OCI-LY3 (cell line): ENCODE data around the gene OR2AT4.
A peak's percentile ranks its signal among the peaks of the same experiment; 100 is the strongest.

Experiments
- H2AFZ ChIP-seq: fragments of 200-600, 300-600 bp; shearing (Covaris generic); 2 replicates; pipeline ENCODE4 v1.6.0; 2014; ENCODE audit warnings: antibody characterized with exemption, low read depth, low read length
- H3K27ac ChIP-seq: fragments of 200-600, 300-600 bp; sonication (generic); 2 replicates; pipeline ENCODE4 v1.5.1; 2014; ENCODE audit warnings: mild to moderate bottlenecking, low read length, moderate library complexity, mixed read lengths
- H3K27me3 ChIP-seq: fragments of 200-600, 300-600 bp; sonication (generic); 2 replicates; pipeline ENCODE4 v1.6.1; 2014; ENCODE audit warnings: low read depth, low read length, mixed read lengths
- H3K36me3 ChIP-seq: fragments of 200-600, 300-600 bp; sonication (generic); replicated peaks from 2 replicates; pipeline ENCODE3; 2014; ENCODE audit warnings: low read depth, low read length, mixed read lengths
- H3K4me1 ChIP-seq: fragments of 300-600, 200-600 bp; sonication (generic); 2 replicates; pipeline ENCODE4 v1.6.1; 2014; ENCODE audit warnings: low read length, mixed read lengths
- H3K4me2 ChIP-seq: fragments of 200-600, 300-600 bp; sonication (generic); 2 replicates; pipeline ENCODE4 v1.6.1; 2014; ENCODE audit warnings: low read length, mixed read lengths
- H3K4me3 ChIP-seq: fragments of 300-600, 200-600 bp; sonication (generic); 2 replicates; pipeline ENCODE4 v1.5.1; 2014; ENCODE audit warnings: antibody characterized with exemption, mild to moderate bottlenecking, low read length, moderate library complexity
- H3K79me2 ChIP-seq: fragments of 300-600, 200-600 bp; shearing (Covaris generic); 2 replicates; pipeline ENCODE4 v1.6.1; 2014; ENCODE audit warnings: mild to moderate bottlenecking, low read length, mixed read lengths
- H3K9ac ChIP-seq: fragments of 300-600, 200-600 bp; shearing (Covaris generic); 2 replicates; pipeline ENCODE4 v1.6.0; 2014; ENCODE audit warnings: mild to moderate bottlenecking, low read length, moderate library complexity
- H3K9me3 ChIP-seq: fragments of 200-600, 300-600 bp; shearing (Covaris generic); 2 replicates; pipeline ENCODE4 v1.6.1; 2014; ENCODE audit warnings: low read length, mixed read lengths; ENCODE audit not compliant: insufficient read depth
- H4K20me1 ChIP-seq: fragments of 200-600, 300-600 bp; sonication (generic); 2 replicates; pipeline ENCODE4 v1.6.1; 2016; ENCODE audit warnings: low read length, mixed read lengths; ENCODE audit not compliant: insufficient read depth
- CTCF ChIP-seq: fragments of 200-600, 300-600 bp; sonication (generic); IDR thresholded peaks from 2 replicates; pipeline ENCODE4 v1.5.1; 2014; ENCODE audit warnings: antibody characterized with exemption, low read length, low read depth
- EZH2phosphoT487 ChIP-seq: fragments of 200-600 bp; shearing (Covaris generic); IDR thresholded peaks from 2 replicates; pipeline ENCODE4 v1.6.1; 2018; ENCODE audit warnings: antibody characterized with exemption, mixed run types, low read depth

The OR2AT4 gene

GRCh38 chr11:75143420-75143731, 46.7 kb upstream of the OR2AT4 start:
- peak overlapping the region; percentile 89 for H3K27ac ChIP-seq
- no peaks in the 10 kb centered on the region for H3K9me3 ChIP-seq
- H3K4me3 ChIP-seq = peak overlapping the region; percentile 50
- H3K4me1 ChIP-seq = peaks cover 57% of the 10 kb centered on the region
- peak overlapping the region; percentile 69 for H3K4me2 ChIP-seq
- no peaks in the 10 kb centered on the region for H3K79me2 ChIP-seq
- H4K20me1 ChIP-seq = no peaks in the 10 kb centered on the region
- peak overlapping the region; percentile 50; the same call in 1 of the 2 replicates for H3K9ac ChIP-seq
- H3K27me3 ChIP-seq = no peaks in the 10 kb centered on the region
- H2AFZ ChIP-seq = peak overlapping the region; percentile 19; the same call in 1 of the 2 replicates
- no peaks in the 10 kb centered on the region for H3K36me3 ChIP-seq
- TF ChIP-seq EZH2phosphoT487 = no peak

- no peaks in the 10 kb centered on the region for H3K9me3 ChIP-seq
- TF ChIP-seq EZH2phosphoT487 (no peak), CTCF (0 out of 2 replicates have a peak, but pooled peaks have one; percentile 3)
- peak overlapping the region; percentile 50; the same call in 1 of the 2 replicates for H3K9ac ChIP-seq
- peaks cover 53% of the 10 kb centered on the region for H3K4me1 ChIP-seq
- H3K27ac ChIP-seq = peak overlapping the region; percentile 89
- no peaks in the 10 kb centered on the region for H3K27me3 ChIP-seq
- no peaks in the 10 kb centered on the region for H4K20me1 ChIP-seq
- no peaks in the 10 kb centered on the region for H3K36me3 ChIP-seq
- peak overlapping the region; percentile 19; the same call in 1 of the 2 replicates for H2AFZ ChIP-seq
- no peaks in the 10 kb centered on the region for H3K79me2 ChIP-seq
- peak overlapping the region; percentile 69 for H3K4me2 ChIP-seq
- H3K4me3 ChIP-seq = peak overlapping the region; percentile 50
Observed at GRCh38 chr11:75142714-75143419, 46.2 kb upstream of the OR2AT4 start.

- H4K20me1 ChIP-seq = no peaks in the 10 kb centered on the region
- H3K4me3 ChIP-seq = peak overlapping the region; percentile 50; the same call in 1 of the 2 replicates
- H3K27ac ChIP-seq = peak overlapping the region; percentile 31
- H3K9me3 ChIP-seq = no peaks in the 10 kb centered on the region
- peaks cover 48% of the 10 kb centered on the region for H3K4me1 ChIP-seq
- H3K79me2 ChIP-seq = no peaks in the 10 kb centered on the region
- H3K27me3 ChIP-seq = no peaks in the 10 kb centered on the region
- TF ChIP-seq CTCF (no peak), EZH2phosphoT487 (no peak)
- no peaks in the 10 kb centered on the region for H3K36me3 ChIP-seq
- H2AFZ ChIP-seq = no peak overlapping the region
- peak overlapping the region; percentile 73 for H3K4me2 ChIP-seq
- peak overlapping the region; percentile 1; the same call in 1 of the 2 replicates for H3K9ac ChIP-seq
Observed at GRCh38 chr11:75141166-75141565, 44.5 kb upstream of the OR2AT4 start.

- Histone ChIP-seq H3K9ac (peak overlapping the region; percentile 1; the same call in 1 of the 2 replicates), H2AFZ (no peak overlapping the region), H3K9me3 (no peaks in the 10 kb centered on the region), H3K27ac (peak overlapping the region; percentile 31), H3K4me3 (peak overlapping the region; percentile 50), H3K4me2 (peak overlapping the region; percentile 73), H3K27me3 (no peaks in the 10 kb centered on the region), H3K4me1 (peaks cover 48% of the 10 kb centered on the region), H3K79me2 (no peaks in the 10 kb centered on the region), H4K20me1 (no peaks in the 10 kb centered on the region), H3K36me3 (peaks cover 4% of the 10 kb centered on the region)
- TF ChIP-seq CTCF (peak; percentile 99), EZH2phosphoT487 (no peak)
Observed at GRCh38 chr11:75140269-75141138, 43.8 kb upstream of the OR2AT4 start.
